MM.1S (cell line): ENCODE data around the gene GNPTG.

Experiments
- DNase-seq: peaks from one replicate; pipeline ENCODE4 v3.0.0-alpha.2; 2015
- H2AFZ ChIP-seq: fragments of 300-600 bp; sonication (generic); 2 replicates; pipeline ENCODE4 v1.6.0; 2016; ENCODE audit warnings: antibody characterized with exemption, low read length
- H3F3A ChIP-seq: fragments of 300-600 bp; sonication (generic); 2 replicates; pipeline ENCODE4 v1.6.1; 2016; ENCODE audit warnings: mild to moderate bottlenecking, antibody characterized with exemption, low read length, moderate library complexity, mixed read lengths; ENCODE audit not compliant: insufficient read depth
- H3K27ac ChIP-seq: fragments of 300-600 bp; sonication (generic); 2 replicates; pipeline ENCODE4 v1.5.1; 2016; ENCODE audit warnings: mild to moderate bottlenecking, low read length
- H3K27me3 ChIP-seq: fragments of 300-600 bp; sonication (generic); replicated peaks from 2 replicates; pipeline ENCODE4 v1.6.0; 2016; ENCODE audit warnings: low read length; ENCODE audit not compliant: insufficient read depth
- H3K36me3 ChIP-seq: fragments of 300-600 bp; sonication (generic); replicated peaks from 2 replicates; pipeline ENCODE4 v1.6.1; 2016; ENCODE audit warnings: mild to moderate bottlenecking, low read length, mixed read lengths; ENCODE audit not compliant: insufficient read depth
- H3K4me1 ChIP-seq: fragments of 300-600 bp; sonication (generic); 2 replicates; pipeline ENCODE4 v1.6.1; 2016; ENCODE audit warnings: low read length, mixed read lengths
- H3K4me2 ChIP-seq: fragments of 300-600 bp; sonication (generic); 2 replicates; pipeline ENCODE4 v1.6.0; 2016; ENCODE audit warnings: low read depth, low read length
- H3K4me3 ChIP-seq: fragments of 300-600 bp; sonication (generic); 2 replicates; pipeline ENCODE4 v1.5.1; 2016; ENCODE audit warnings: low read length, mixed read lengths
- H3K79me2 ChIP-seq: fragments of 300-600 bp; sonication (generic); 2 replicates; pipeline ENCODE4 v1.6.1; 2016; ENCODE audit warnings: mixed run types, low read length, mixed read lengths
- H3K9ac ChIP-seq: fragments of 300-600 bp; sonication (generic); 2 replicates; pipeline ENCODE4 v1.6.1; 2016; ENCODE audit warnings: low read length, mixed read lengths
- H3K9me2 ChIP-seq: fragments of 300-600 bp; sonication (generic); replicated peaks from 2 replicates; pipeline ENCODE4 v1.6.1; 2016; ENCODE audit warnings: mild to moderate bottlenecking, low read length, mixed read lengths; ENCODE audit not compliant: insufficient read depth
- H3K9me3 ChIP-seq: fragments of 300-600 bp; sonication (generic); replicated peaks from 2 replicates; pipeline ENCODE4 v1.6.1; 2016; ENCODE audit warnings: mild to moderate bottlenecking, low read length, mixed read lengths; ENCODE audit not compliant: insufficient read depth
- H4K20me1 ChIP-seq: fragments of 300-600 bp; sonication (generic); 2 replicates; pipeline ENCODE4 v1.6.1; 2016; ENCODE audit warnings: mild to moderate bottlenecking, low read length, moderate library complexity, mixed read lengths; ENCODE audit not compliant: insufficient read depth
- EZH2 ChIP-seq: fragments of 300-600 bp; sonication (generic); optimal IDR thresholded peaks from 2 replicates; pipeline ENCODE3; 2017; ENCODE audit warnings: low read depth, mild to moderate bottlenecking, antibody characterized with exemption, low read length, mixed read lengths
- EZH2phosphoT487 ChIP-seq: fragments of 300-600 bp; sonication (generic); IDR thresholded peaks from 2 replicates; pipeline ENCODE4 v1.6.1; 2018; ENCODE audit warnings: antibody characterized with exemption, low read length
- TF ChIP-seq, protein P1 (sequence below): fragments of 300-600 bp; sonication (generic); IDR thresholded peaks from 2 replicates; pipeline ENCODE4 v1.5.1; 2016; ENCODE audit warnings: antibody characterized with exemption, low read length, mixed read lengths

GNPTG gene

DNA sequence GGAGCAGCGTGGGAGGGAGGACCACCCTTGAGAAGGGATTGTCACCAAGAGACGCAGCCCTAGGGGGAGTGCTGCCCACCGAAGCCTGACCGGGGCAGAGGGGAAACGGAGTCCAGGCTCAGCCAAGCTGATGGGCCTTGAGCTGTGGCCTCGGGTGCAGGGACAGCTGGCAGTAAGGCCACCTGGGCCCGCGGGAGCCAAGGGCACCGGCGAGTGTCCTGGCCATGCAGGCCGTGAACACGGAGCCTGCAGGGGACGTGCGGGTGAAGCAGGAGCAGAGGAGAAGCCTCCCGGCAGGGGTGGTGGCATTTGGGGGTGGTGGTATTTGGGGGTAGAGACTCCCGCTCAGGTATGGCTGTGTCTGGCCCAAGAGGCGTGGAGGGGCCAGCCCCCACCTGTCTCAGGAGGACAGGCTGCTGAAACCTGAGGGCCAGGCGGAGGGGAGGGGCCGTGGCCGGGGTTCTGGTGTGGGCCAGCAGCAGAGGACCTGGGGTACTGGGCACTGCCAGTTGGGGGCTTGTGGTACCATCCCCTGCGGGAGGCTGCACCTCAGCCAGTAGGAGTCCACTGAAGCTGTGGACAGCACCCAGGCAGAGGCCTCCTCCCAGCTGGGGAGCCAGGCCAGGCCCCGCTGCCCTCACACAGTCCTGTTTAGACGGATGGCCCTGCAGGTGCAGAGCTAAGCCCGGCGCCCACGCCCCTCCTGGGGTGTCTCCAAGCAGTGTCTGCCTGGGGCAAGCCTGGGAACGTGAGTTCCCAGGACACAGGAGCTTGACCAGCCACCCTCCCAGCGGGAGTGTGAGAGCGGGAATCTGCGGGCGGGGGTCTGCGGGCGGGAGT is 4.5 kb downstream of the GNPTG start:
- Histone ChIP-seq H3K27me3 (no peaks in the 10 kb centered on the region), H3K9me3 (no peaks in the 10 kb centered on the region), H3K4me3 (no peak overlapping the region), H3K79me2 (peaks cover 92% of the 10 kb centered on the region), H3K36me3 (no peaks in the 10 kb centered on the region; the same call in 1 of the 2 replicates), H3K27ac (no peak overlapping the region), H4K20me1 (no peaks in the 10 kb centered on the region; the same call in 1 of the 2 replicates), H3F3A (0 out of 2 replicates have a peak, but pooled peaks cover 3% of the 10 kb centered on the region), H3K4me1 (peaks cover 4% of the 10 kb centered on the region; the same call in 1 of the 2 replicates), H2AFZ (no peak overlapping the region), H3K4me2 (no peak overlapping the region), H3K9me2 (no peaks in the 10 kb centered on the region), H3K9ac (no peak overlapping the region)
- no peak for DNase-seq
- TF ChIP-seq EZH2phosphoT487, result no peak
- no peak for TF ChIP-seq EZH2
- TF ChIP-seq, protein P1, sequence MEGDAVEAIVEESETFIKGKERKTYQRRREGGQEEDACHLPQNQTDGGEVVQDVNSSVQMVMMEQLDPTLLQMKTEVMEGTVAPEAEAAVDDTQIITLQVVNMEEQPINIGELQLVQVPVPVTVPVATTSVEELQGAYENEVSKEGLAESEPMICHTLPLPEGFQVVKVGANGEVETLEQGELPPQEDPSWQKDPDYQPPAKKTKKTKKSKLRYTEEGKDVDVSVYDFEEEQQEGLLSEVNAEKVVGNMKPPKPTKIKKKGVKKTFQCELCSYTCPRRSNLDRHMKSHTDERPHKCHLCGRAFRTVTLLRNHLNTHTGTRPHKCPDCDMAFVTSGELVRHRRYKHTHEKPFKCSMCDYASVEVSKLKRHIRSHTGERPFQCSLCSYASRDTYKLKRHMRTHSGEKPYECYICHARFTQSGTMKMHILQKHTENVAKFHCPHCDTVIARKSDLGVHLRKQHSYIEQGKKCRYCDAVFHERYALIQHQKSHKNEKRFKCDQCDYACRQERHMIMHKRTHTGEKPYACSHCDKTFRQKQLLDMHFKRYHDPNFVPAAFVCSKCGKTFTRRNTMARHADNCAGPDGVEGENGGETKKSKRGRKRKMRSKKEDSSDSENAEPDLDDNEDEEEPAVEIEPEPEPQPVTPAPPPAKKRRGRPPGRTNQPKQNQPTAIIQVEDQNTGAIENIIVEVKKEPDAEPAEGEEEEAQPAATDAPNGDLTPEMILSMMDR, result no peak

DNA sequence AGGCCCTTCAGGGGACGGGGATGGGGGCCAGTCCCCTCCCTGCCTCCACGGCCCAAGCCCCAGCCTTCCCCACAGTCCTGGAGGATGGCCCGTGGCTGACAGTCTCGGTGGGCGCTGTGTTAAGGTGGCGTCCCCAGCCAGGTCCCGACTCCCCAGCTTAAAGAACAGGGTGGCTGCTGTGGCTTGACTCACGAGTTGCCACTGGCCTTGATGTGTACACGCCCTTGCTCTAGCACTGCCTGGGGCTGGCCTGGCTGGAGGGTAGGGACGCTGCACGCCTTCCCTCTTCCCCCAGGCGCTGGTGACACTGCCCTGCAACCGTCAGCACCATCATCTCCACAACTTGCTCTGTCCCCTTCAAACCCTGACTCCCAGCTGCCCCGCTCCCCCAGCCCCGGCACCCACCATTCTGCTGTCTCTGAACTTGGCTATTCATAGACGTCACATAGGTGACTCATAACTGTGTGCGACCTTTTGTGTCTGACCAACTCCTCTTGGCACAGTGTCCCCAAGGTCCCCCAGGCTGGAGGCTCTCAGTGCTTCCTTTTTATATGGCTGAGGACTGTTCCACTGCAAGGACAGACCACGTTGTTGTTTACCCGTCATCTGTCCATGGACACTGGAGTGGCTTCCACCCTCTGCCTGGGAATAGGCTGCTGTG is 6.3 kb downstream of the GNPTG start:
- peaks cover 5% of the 10 kb centered on the region; the same call in 1 of the 2 replicates for H3K36me3 ChIP-seq
- no peak overlapping the region for H3K4me3 ChIP-seq
- H2AFZ ChIP-seq, result no peak overlapping the region
- no peak overlapping the region for H3K27ac ChIP-seq
- TF ChIP-seq EZH2, result no peak
- no peak for TF ChIP-seq EZH2phosphoT487
- TF ChIP-seq, protein P1, result no peak
- no peaks in the 10 kb centered on the region for H3K4me1 ChIP-seq
- no peak overlapping the region for H3K9ac ChIP-seq
- DNase-seq, result no peak
- peaks cover 93% of the 10 kb centered on the region for H3K79me2 ChIP-seq
- no peaks in the 10 kb centered on the region for H3K9me3 ChIP-seq
- no peaks in the 10 kb centered on the region for H3K9me2 ChIP-seq
- H4K20me1 ChIP-seq, result no peaks in the 10 kb centered on the region; the same call in 1 of the 2 replicates
- H3F3A ChIP-seq, result 0 out of 2 replicates have a peak, but pooled peaks cover 3% of the 10 kb centered on the region
- no peak overlapping the region for H3K4me2 ChIP-seq
- H3K27me3 ChIP-seq, result no peaks in the 10 kb centered on the region

- H3K9ac ChIP-seq, result no peak overlapping the region
- peaks cover 7% of the 10 kb centered on the region; the same call in 1 of the 2 replicates for H3F3A ChIP-seq
- H4K20me1 ChIP-seq, result 0 out of 2 replicates have a peak, but pooled peaks cover 6% of the 10 kb centered on the region
- H3K27me3 ChIP-seq, result no peaks in the 10 kb centered on the region
- H3K4me1 ChIP-seq, result no peaks in the 10 kb centered on the region
- peaks cover 82% of the 10 kb centered on the region for H3K79me2 ChIP-seq
- H3K9me2 ChIP-seq, result no peaks in the 10 kb centered on the region
- H3K36me3 ChIP-seq, result peaks cover 19% of the 10 kb centered on the region
- TF ChIP-seq, protein P1, result no peak
- no peaks in the 10 kb centered on the region for H3K9me3 ChIP-seq
- no peak overlapping the region for H3K4me2 ChIP-seq
- H3K4me3 ChIP-seq, result no peak overlapping the region
- H3K27ac ChIP-seq, result no peak overlapping the region
- H2AFZ ChIP-seq, result no peak overlapping the region
- DNase-seq, result no peak
Measured at GRCh38 chr16:1361685-1362360, 10.1 kb downstream of the GNPTG start.
